AG09319 (cell line): Measurements from ENCODE around the gene BFSP1.

ENCODE experiments used
- DNase-seq: peaks from one replicate; pipeline ENCODE4 v3.0.0-alpha.2; 2010; ENCODE audit warnings: low read depth; ENCODE audit errors: extremely low read depth
- CTCF ChIP-seq: IDR thresholded peaks from 2 replicates; pipeline ENCODE4 v1.5.1; 2011; ENCODE audit warnings: low read depth, mild to moderate bottlenecking, inconsistent platforms, low read length, moderate library complexity

BFSP1 gene

GRCh38 chr20:17503301-17504065 lies 27.7 kb downstream of the BFSP1 start:
- DNase-seq, result no peak
- TF ChIP-seq CTCF, result no peak

- TF ChIP-seq CTCF, result no peak
- DNase-seq, result no peak
These were observed 29.1 kb downstream of the BFSP1 start for GRCh38 chr20:17502105-17502504.

- no peak for TF ChIP-seq CTCF
- no peak for DNase-seq
These were observed 29.5 kb downstream of the BFSP1 start for GRCh38 chr20:17501701-17502100.

- no peak for DNase-seq
- no peak for TF ChIP-seq CTCF
These were observed 30.4 kb downstream of the BFSP1 start for GRCh38 chr20:17500826-17501225.

- no peak for DNase-seq
These were observed 30.9 kb downstream of the BFSP1 start for GRCh38 chr20:17500271-17500670.

GRCh38 chr20:17499041-17499440 lies 32.1 kb downstream of the BFSP1 start:
- TF ChIP-seq CTCF, result no peak
- DNase-seq, result no peak

More at GRCh38 chr20:17500271-17500670, 30.9 kb downstream of the BFSP1 start:
- no peak for TF ChIP-seq CTCF

GRCh38 chr20:17498641-17499040 lies 32.5 kb downstream of the BFSP1 start:
- no peak for TF ChIP-seq CTCF
- DNase-seq, result no peak
